Astrocyte of the hippocampus (primary cell): Measurements from ENCODE around the gene ZDHHC1.
"Not testable (repeated sequence)": the region's sequence is repeated elsewhere in the genome, so short reads cannot be mapped to it uniquely, and the experiment has no call there.

ENCODE experiments used
- DNase-seq: peaks from one replicate; pipeline ENCODE4 v3.0.0; 2011; ENCODE audit warnings: low read depth, low spot score

The ZDHHC1 gene

GRCh38 chr16:67394155-67395104 lies 21.8 kb downstream of the ZDHHC1 start:
- DNase-seq, result peak; percentile 35

GRCh38 chr16:67393788-67394154 lies 22.5 kb downstream of the ZDHHC1 start:
- DNase-seq, result no peak

GRCh38 chr16:67393111-67393787 lies 23.0 kb downstream of the ZDHHC1 start, which contains the start of gene TPPP3:
TPPP3 (minus strand) TSS chr16:67393498; CDS start chr16:67391111, 2,387 bp downstream.
- DNase-seq, result peak; percentile 88

GRCh38 chr16:67392301-67393059 lies 23.8 kb downstream of the ZDHHC1 start:
- DNase-seq, result no peak

- DNase-seq, result peak; percentile 36
Observed at GRCh38 chr16:67391424-67392300, 24.6 kb downstream of the ZDHHC1 start.

GRCh38 chr16:67390816-67391423 lies 25.4 kb downstream of the ZDHHC1 start:
- DNase-seq, result no peak

GRCh38 chr16:67389911-67390815 lies 26.1 kb downstream of the ZDHHC1 start:
- DNase-seq, result no peak

- DNase-seq, result no peak
Observed at GRCh38 chr16:67388591-67388990, 27.7 kb downstream of the ZDHHC1 start.

GRCh38 chr16:67388191-67388590 lies 28.1 kb downstream of the ZDHHC1 start:
- no peak for DNase-seq

GRCh38 chr16:67387479-67388079 lies 28.7 kb downstream of the ZDHHC1 start:
- no peak for DNase-seq

- no peak for DNase-seq
Observed at GRCh38 chr16:67386861-67387455, 29.3 kb downstream of the ZDHHC1 start.

GRCh38 chr16:67384778-67385510 lies 31.3 kb downstream of the ZDHHC1 start:
- DNase-seq, result peak; percentile 33

- no peak for DNase-seq
Observed at GRCh38 chr16:67383284-67383683, 33.0 kb downstream of the ZDHHC1 start.

- DNase-seq, result no peak
Observed at GRCh38 chr16:67378642-67379041, 37.6 kb downstream of the ZDHHC1 start.

- not testable (repeated sequence) for DNase-seq
Observed at GRCh38 chr16:67376012-67376411, 40.3 kb downstream of the ZDHHC1 start.

- no peak for DNase-seq
Observed at GRCh38 chr16:67372664-67373063, 43.6 kb downstream of the ZDHHC1 start.

- DNase-seq, result no peak
Observed at GRCh38 chr16:67370661-67371060, 45.6 kb downstream of the ZDHHC1 start.
